HCT116 (cell line): ENCODE measurements around the gene TENT4A. TPM values are rescaled to one million over a fixed set of nuclear protein-coding genes. Genes with fewer than 3 reads are reported as not detected.

Experiments
- ATAC-seq: fragments of 200-7000 bp; cut with Tn5 transposase; 2 replicates; pipeline ENCODE4 v1.9.1; 2020; ENCODE audit warnings: mild to moderate bottlenecking, moderate library complexity
- BruUV-seq: library from RNA; stranded (reverse); fragments of 400-500 nt; replicated peaks from 2 replicates; lab custom pipeline; 2021; lab: Mats Ljungman, UMichigan
- CTCF ChIA-PET: fragments of 300-600 bp; sonication (Branson Sonifier 250); formaldehyde crosslinking; loops from one replicate; lab custom pipeline; 2021; ENCODE audit warnings: antibody characterized with exemption; lab: Charles Lee
- POLR2A ChIA-PET: fragments of 300-600, 350-600 bp; sonication (Branson Sonifier 250); formaldehyde crosslinking; loops from one replicate; lab custom pipeline; 2021; ENCODE audit warnings: antibody characterized with exemption; lab: Charles Lee
- RAD21 ChIA-PET, 2 experiments: fragments of 300-600 bp; sonication (Branson Sonifier 250); formaldehyde crosslinking; loops; one replicate each; lab custom pipeline; 2023; ENCODE audit warnings: low total read pairs in 2 of 2; ENCODE audit not compliant: uncharacterized antibody in 2 of 2, unreplicated experiment in 2 of 2, low non-redundant PET in 1 of 2; lab: Charles Lee
- DNase-seq: peaks from one replicate; pipeline ENCODE4 v3.0.0-alpha.2; 2010; ENCODE audit warnings: low read depth, low spot score
- H2AFZ ChIP-seq: fragments of 200-600 bp; shearing (Covaris generic), sonication (generic); 2 replicates; pipeline ENCODE4 v1.6.1; 2017; ENCODE audit warnings: low read depth, mixed run types, mixed read lengths, antibody characterized with exemption, low read length; ENCODE audit not compliant: poor library complexity, severe bottlenecking
- H3K27ac ChIP-seq: 2 replicates; pipeline ENCODE4 v1.5.1; 2012; ENCODE audit warnings: low read depth, low read length
- H3K27me3 ChIP-seq: fragments of 200-600 bp; sonication (generic); 2 replicates; pipeline ENCODE4 v1.6.1; 2016; ENCODE audit warnings: mixed run types, low read length, mixed read lengths; ENCODE audit not compliant: insufficient read depth
- H3K36me3 ChIP-seq, 2 experiments: fragments of 200-500 bp in 1 of 2; fragments of 200-600 bp in 1 of 2; sonication (Bioruptor generic) in 1 of 2; sonication (generic) in 1 of 2; 2 replicates each; pipeline versions ENCODE4 v1.5.1 to v1.6.1; 2014 to 2016; ENCODE audit warnings: low read length in 2 of 2, inconsistent platforms in 1 of 2, mixed read lengths in 1 of 2, mixed run types in 1 of 2; ENCODE audit not compliant: insufficient read depth in 2 of 2, control insufficient read depth in 1 of 2
- H3K4me1 ChIP-seq, 2 experiments: fragments of 200-600 bp in 1 of 2; sonication (generic) in 1 of 2; 2 replicates each; pipeline versions ENCODE4 v1.5.1 to v1.6.1; 2012 to 2017; ENCODE audit warnings: low read length in 2 of 2, inconsistent platforms in 1 of 2, mild to moderate bottlenecking in 1 of 2, mixed read lengths in 1 of 2, mixed run types in 1 of 2, moderate library complexity in 1 of 2; ENCODE audit not compliant: insufficient read depth in 2 of 2, control insufficient read depth in 1 of 2
- H3K4me2 ChIP-seq: fragments of 200-600 bp; sonication (generic); 2 replicates; pipeline ENCODE4 v1.6.1; 2017; ENCODE audit warnings: mixed run types, low read length, mixed read lengths
- H3K4me3 ChIP-seq, 2 experiments: fragments of 200-600 bp in 1 of 2; sonication (generic) in 1 of 2; replicated peaks in 1 of 2; 2 replicates each; pipeline ENCODE4 v1.5.1; 2011 to 2016; ENCODE audit warnings: low read length in 2 of 2, control low read depth in 1 of 2, low read depth in 1 of 2, mild to moderate bottlenecking in 1 of 2, mixed read lengths in 1 of 2, mixed run types in 1 of 2
- H3K79me2 ChIP-seq: fragments of 200-600 bp; sonication (generic); 2 replicates; pipeline ENCODE4 v1.6.1; 2017; ENCODE audit warnings: mild to moderate bottlenecking, mixed run types, low read length, moderate library complexity, mixed read lengths; ENCODE audit not compliant: insufficient read depth
- H3K9ac ChIP-seq: fragments of 200-600 bp; sonication (generic); 2 replicates; pipeline ENCODE4 v1.6.1; 2016; ENCODE audit warnings: low read length, mixed read lengths
- H3K9me2 ChIP-seq: fragments of 200-600 bp; sonication (generic), shearing (Covaris generic); 2 replicates; pipeline ENCODE4 v1.6.1; 2017; ENCODE audit warnings: mixed run types, mild to moderate bottlenecking, moderate library complexity; ENCODE audit not compliant: insufficient read depth
- H3K9me3 ChIP-seq, 2 experiments: fragments of 200-500 bp in 1 of 2; fragments of 200-600 bp in 1 of 2; sonication (Bioruptor generic) in 1 of 2; sonication (generic) in 1 of 2; 2 replicates each; pipeline ENCODE4 v1.6.1; 2014 to 2017; ENCODE audit warnings: low read length in 2 of 2, mixed read lengths in 2 of 2, inconsistent platforms in 1 of 2, low read depth in 1 of 2, mild to moderate bottlenecking in 1 of 2, mixed run types in 1 of 2, moderate library complexity in 1 of 2; ENCODE audit not compliant: control insufficient read depth in 1 of 2, insufficient read depth in 1 of 2
- H4K20me1 ChIP-seq: fragments of 200-600 bp; sonication (generic), shearing (Covaris generic); 2 replicates; pipeline ENCODE4 v1.6.1; 2017; ENCODE audit warnings: mixed run types, mild to moderate bottlenecking, moderate library complexity; ENCODE audit not compliant: insufficient read depth
- ATF3 ChIP-seq: IDR thresholded peaks from 2 replicates; pipeline ENCODE4 v1.6.1; 2012
- FOSL1 ChIP-seq: IDR thresholded peaks from 2 replicates; pipeline ENCODE4 v1.6.1; 2012; ENCODE audit warnings: low read depth
- JUND ChIP-seq: IDR thresholded peaks from 2 replicates; pipeline ENCODE4 v1.6.1; 2012
- RAD21 ChIP-seq: IDR thresholded peaks from 2 replicates; pipeline ENCODE4 v1.6.1; 2012; ENCODE audit warnings: low read depth, mild to moderate bottlenecking
- TCF7L2 ChIP-seq: IDR thresholded peaks from 2 replicates; pipeline ENCODE4 v1.7.0; 2011; ENCODE audit warnings: borderline replicate concordance, inconsistent platforms; ENCODE audit not compliant: insufficient read depth, insufficient read length; ENCODE audit errors: extremely low read depth
- ZBTB33 ChIP-seq: IDR thresholded peaks from 2 replicates; pipeline ENCODE4 v1.6.1; 2011; ENCODE audit warnings: mild to moderate bottlenecking, low read length, moderate library complexity; ENCODE audit not compliant: insufficient replicate concordance; ENCODE audit errors: extremely low read depth
- ZFX ChIP-seq: fragments of 450-650 bp; IDR thresholded peaks from 2 replicates; pipeline ENCODE4 v1.6.1; 2017
- ZNF274 ChIP-seq: fragments of 200-500 bp; sonication (Bioruptor generic); IDR thresholded peaks from 2 replicates; pipeline ENCODE4 v1.6.1; 2014; ENCODE audit warnings: mild to moderate bottlenecking, low read depth, low read length, inconsistent platforms
- intact Hi-C: fragments of 100-400 bp; cut with micrococcal nuclease; formaldehyde crosslinking; loops from 2 replicates; pipeline ENCODE4 v1.10.0; 2022
- total RNA-seq: library from RNA; stranded (reverse); gene quantifications from one replicate; pipeline ENCODE4 v1.2.1, GENCODE V29; 2021; ENCODE audit not compliant: unreplicated experiment
- TF ChIP-seq, protein P1 (sequence below): IDR thresholded peaks from 2 replicates; pipeline ENCODE4 v1.6.1; 2012; ENCODE audit warnings: low read depth
- TF ChIP-seq, protein P2 (sequence below): IDR thresholded peaks from 2 replicates; pipeline ENCODE4 v1.6.1; 2012

Gene TENT4A
- total RNA-seq, 1 experiment from 2014 or later: 39.8 TPM

DNA sequence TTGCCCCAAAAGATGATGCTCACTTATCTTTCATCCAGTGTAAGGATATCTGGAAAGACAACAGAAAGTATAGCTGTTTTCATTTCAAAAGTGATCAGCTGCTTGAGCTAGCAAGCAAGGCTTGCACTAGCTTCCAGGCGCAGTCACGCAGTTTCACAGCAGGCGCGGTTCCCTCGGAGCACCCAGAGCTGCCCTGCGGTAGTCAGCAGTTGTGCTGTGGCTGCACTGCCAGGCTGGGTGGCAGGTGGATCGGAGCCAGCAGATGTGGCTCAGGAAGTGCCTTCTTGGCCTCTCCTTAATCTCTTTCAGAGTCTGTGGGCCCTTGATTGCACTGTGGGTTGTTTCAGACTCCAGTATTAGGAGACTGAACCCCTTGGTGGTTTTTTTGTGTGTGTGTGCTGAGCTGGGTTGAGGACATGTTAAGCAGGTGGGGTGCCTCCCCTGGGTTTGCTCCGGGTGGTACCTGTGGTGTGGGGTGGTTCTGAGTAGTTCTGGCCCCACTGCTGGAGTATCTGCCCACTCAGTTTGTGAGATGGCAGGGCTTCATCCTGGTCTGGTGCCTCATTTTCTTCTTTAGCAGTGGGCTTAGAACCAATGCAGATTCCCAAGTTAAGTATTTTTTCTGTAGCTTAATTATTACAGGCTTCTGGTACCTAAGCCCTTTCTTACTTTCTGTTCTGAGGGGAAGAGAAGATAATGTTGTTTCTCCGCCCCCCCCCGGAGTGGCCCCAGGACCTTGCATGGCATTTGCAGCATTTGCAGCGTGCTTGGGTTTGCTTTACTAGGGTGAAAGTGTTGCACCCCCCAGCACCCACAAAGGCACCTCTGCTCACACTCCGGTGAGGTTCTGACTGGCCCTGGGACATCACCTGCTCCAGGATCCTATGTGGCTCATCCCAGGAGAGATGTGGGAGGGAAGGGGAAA, 16.4 kb downstream of the TENT4A start:
- Histone ChIP-seq H4K20me1 (peaks cover 5% of the 10 kb centered on the region; the same call in 1 of the 2 replicates), H2AFZ (no peak overlapping the region), H3K79me2 (peaks cover 99% of the 10 kb centered on the region), H3K27me3 (no peaks in the 10 kb centered on the region)
- no peak for TF ChIP-seq ZBTB33
- no peak for TF ChIP-seq RAD21
- TF ChIP-seq JUND: no peak
- no peak for TF ChIP-seq ZNF274
- no peak for TF ChIP-seq ATF3
- TF ChIP-seq, protein P1, sequence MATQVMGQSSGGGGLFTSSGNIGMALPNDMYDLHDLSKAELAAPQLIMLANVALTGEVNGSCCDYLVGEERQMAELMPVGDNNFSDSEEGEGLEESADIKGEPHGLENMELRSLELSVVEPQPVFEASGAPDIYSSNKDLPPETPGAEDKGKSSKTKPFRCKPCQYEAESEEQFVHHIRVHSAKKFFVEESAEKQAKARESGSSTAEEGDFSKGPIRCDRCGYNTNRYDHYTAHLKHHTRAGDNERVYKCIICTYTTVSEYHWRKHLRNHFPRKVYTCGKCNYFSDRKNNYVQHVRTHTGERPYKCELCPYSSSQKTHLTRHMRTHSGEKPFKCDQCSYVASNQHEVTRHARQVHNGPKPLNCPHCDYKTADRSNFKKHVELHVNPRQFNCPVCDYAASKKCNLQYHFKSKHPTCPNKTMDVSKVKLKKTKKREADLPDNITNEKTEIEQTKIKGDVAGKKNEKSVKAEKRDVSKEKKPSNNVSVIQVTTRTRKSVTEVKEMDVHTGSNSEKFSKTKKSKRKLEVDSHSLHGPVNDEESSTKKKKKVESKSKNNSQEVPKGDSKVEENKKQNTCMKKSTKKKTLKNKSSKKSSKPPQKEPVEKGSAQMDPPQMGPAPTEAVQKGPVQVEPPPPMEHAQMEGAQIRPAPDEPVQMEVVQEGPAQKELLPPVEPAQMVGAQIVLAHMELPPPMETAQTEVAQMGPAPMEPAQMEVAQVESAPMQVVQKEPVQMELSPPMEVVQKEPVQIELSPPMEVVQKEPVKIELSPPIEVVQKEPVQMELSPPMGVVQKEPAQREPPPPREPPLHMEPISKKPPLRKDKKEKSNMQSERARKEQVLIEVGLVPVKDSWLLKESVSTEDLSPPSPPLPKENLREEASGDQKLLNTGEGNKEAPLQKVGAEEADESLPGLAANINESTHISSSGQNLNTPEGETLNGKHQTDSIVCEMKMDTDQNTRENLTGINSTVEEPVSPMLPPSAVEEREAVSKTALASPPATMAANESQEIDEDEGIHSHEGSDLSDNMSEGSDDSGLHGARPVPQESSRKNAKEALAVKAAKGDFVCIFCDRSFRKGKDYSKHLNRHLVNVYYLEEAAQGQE: no peak
- TF ChIP-seq, protein P2, sequence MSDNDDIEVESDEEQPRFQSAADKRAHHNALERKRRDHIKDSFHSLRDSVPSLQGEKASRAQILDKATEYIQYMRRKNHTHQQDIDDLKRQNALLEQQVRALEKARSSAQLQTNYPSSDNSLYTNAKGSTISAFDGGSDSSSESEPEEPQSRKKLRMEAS: no peak
- no peak for TF ChIP-seq TCF7L2
- TF ChIP-seq FOSL1: no peak
- no peak for TF ChIP-seq ZFX
- TF ChIP-seq, all 23 proteins: peak for 0
- H3K36me3 ChIP-seq: peaks cover 0 to 5% of the 10 kb centered on the region in 2 experiments; a peak in 1 of 4 replicates
- no peaks in the 10 kb centered on the region for H3K9me3 ChIP-seq
- intact Hi-C loops: no loop called here
- ChIA-PET CTCF (no interaction called here), RAD21 (no interaction called here), POLR2A (no interaction called here)
- no peaks in the 10 kb centered on the region for H3K4me1 ChIP-seq
- no peak for DNase-seq
- no peak overlapping the region for H3K9ac ChIP-seq
- ATAC-seq: no peak
- BruUV-seq: no TSS peak
- H3K27ac ChIP-seq: no peak overlapping the region
- no peak overlapping the region for H3K4me2 ChIP-seq
- no peaks in the 10 kb centered on the region for H3K9me2 ChIP-seq
- H3K4me3 ChIP-seq: no peak overlapping the region
